Measurements from ENCODE around the gene DDX39B.

DNA sequence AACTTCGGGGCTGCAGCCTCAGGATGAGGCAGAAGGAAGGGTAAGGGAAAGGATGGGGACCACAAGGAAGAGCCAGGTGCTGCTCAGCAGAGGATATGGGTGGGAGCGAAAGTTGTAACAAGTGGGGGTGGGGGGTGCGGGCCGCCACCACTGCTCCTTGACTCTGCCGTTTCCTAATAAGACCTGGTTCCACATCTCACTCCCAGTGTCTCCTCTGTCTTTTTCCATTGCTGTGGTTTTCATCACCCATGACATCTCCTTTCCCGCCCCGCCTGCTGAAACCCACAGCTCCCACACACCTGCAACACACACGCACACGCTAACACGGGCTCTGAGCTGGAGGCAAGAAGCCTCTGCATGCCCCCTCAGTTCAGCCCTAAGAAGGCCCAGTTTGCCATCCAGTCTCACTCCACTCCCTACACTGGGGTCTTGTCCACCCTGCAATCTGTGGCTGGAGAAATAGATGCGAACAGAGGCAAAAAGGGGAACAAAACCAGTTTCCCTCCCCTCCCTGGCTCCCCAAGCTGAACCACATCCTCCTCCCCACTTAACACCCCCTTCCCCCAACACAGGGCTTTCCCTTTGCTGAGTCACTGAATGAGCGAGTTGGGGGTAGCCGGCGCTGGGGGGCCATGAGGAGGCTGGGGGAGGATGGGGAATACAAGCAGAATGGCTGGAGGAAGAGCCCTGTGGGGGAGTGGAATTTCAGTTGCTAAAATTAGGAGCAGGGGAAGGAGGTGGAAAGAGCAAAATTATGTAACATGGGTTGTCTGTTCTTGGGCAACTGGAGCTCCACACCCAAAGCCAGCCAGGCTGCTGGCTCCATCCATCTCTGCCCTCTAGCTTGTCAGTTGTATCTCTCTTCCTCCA is 17.1 kb upstream of the DDX39B start:
- no peak for TF ChIP-seq ZNF416 (tag by site-specific recombination; IDR thresholded peaks at IDR 0.05)
- peak; percentile 51 for TF ChIP-seq ZFHX2 (tag by site-specific recombination; conservative IDR thresholded peaks at IDR 0.05)
- TF ChIP-seq ZNF10 (tag by site-specific recombination; IDR thresholded peaks at IDR 0.05): no peak
- TF ChIP-seq, protein P1, sequence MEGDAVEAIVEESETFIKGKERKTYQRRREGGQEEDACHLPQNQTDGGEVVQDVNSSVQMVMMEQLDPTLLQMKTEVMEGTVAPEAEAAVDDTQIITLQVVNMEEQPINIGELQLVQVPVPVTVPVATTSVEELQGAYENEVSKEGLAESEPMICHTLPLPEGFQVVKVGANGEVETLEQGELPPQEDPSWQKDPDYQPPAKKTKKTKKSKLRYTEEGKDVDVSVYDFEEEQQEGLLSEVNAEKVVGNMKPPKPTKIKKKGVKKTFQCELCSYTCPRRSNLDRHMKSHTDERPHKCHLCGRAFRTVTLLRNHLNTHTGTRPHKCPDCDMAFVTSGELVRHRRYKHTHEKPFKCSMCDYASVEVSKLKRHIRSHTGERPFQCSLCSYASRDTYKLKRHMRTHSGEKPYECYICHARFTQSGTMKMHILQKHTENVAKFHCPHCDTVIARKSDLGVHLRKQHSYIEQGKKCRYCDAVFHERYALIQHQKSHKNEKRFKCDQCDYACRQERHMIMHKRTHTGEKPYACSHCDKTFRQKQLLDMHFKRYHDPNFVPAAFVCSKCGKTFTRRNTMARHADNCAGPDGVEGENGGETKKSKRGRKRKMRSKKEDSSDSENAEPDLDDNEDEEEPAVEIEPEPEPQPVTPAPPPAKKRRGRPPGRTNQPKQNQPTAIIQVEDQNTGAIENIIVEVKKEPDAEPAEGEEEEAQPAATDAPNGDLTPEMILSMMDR (tag by site-specific recombination; IDR thresholded peaks at IDR 0.05): no peak
- no peak for TF ChIP-seq ZNF221 (tag by site-specific recombination; IDR thresholded peaks at IDR 0.05; ENCODE audit: borderline replicate concordance)
- no peak for TF ChIP-seq ZNF23 (tag by site-specific recombination; IDR thresholded peaks at IDR 0.05; ENCODE audit: borderline replicate concordance)
- TF ChIP-seq, protein P2, sequence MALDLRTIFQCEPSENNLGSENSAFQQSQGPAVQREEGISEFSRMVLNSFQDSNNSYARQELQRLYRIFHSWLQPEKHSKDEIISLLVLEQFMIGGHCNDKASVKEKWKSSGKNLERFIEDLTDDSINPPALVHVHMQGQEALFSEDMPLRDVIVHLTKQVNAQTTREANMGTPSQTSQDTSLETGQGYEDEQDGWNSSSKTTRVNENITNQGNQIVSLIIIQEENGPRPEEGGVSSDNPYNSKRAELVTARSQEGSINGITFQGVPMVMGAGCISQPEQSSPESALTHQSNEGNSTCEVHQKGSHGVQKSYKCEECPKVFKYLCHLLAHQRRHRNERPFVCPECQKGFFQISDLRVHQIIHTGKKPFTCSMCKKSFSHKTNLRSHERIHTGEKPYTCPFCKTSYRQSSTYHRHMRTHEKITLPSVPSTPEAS (tag by site-specific recombination; IDR thresholded peaks at IDR 0.05): no peak
- no peak for TF ChIP-seq ZNF132 (tag by site-specific recombination; IDR thresholded peaks at IDR 0.05; ENCODE audit: borderline replicate concordance)
- no peak for TF ChIP-seq ZNF16 (tag by site-specific recombination; IDR thresholded peaks at IDR 0.05; ENCODE audit: low read depth)
